DND-41 (cell line): ENCODE measurements around the gene STRN.

Experiments used
- ATAC-seq: fragments of 200-7000 bp; cut with Tn5 transposase; 3 replicates; pipeline ENCODE4 v1.9.1; 2021; ENCODE audit warnings: low read depth; ENCODE audit not compliant: insufficient read depth
- DNase-seq: peaks from one replicate; pipeline ENCODE4 v3.0.0-alpha.2; 2020
- H2AFZ ChIP-seq: 2 replicates; pipeline ENCODE4 v1.6.0; 2012; ENCODE audit warnings: low read depth, low read length
- H3K27ac ChIP-seq: 2 replicates; pipeline ENCODE4 v1.5.1; 2012; ENCODE audit warnings: low read length, inconsistent platforms
- H3K27me3 ChIP-seq: fragments of 200-600 bp; sonication (generic); 2 replicates; pipeline ENCODE4 v1.6.0; 2012; ENCODE audit warnings: low read length, mild to moderate bottlenecking, inconsistent platforms; ENCODE audit not compliant: insufficient read depth, poor library complexity
- H3K36me3 ChIP-seq: 2 replicates; pipeline ENCODE4 v1.5.1; 2012; ENCODE audit warnings: low read length, inconsistent platforms; ENCODE audit not compliant: insufficient read depth
- H3K4me1 ChIP-seq: 2 replicates; pipeline ENCODE4 v1.5.1; 2012; ENCODE audit warnings: mild to moderate bottlenecking, low read length; ENCODE audit not compliant: insufficient read depth
- H3K4me2 ChIP-seq: 2 replicates; pipeline ENCODE4 v1.6.0; 2012; ENCODE audit warnings: mild to moderate bottlenecking, moderate library complexity, low read length, inconsistent platforms; ENCODE audit not compliant: insufficient read depth
- H3K4me3 ChIP-seq, 2 experiments: fragments of 200-600 bp in 1 of 2; shearing (Covaris generic) in 1 of 2; 2 replicates each; pipeline ENCODE4 v1.5.1; 2012 to 2016; ENCODE audit warnings: inconsistent platforms in 2 of 2, low read length in 2 of 2, mild to moderate bottlenecking in 2 of 2, low read depth in 1 of 2, moderate library complexity in 1 of 2
- H3K79me2 ChIP-seq: 2 replicates; pipeline ENCODE4 v1.6.0; 2012; ENCODE audit warnings: low read length, inconsistent platforms; ENCODE audit not compliant: insufficient read depth
- H3K9ac ChIP-seq: 2 replicates; pipeline ENCODE4 v1.6.0; 2012; ENCODE audit warnings: low read depth, mild to moderate bottlenecking, inconsistent platforms, low read length, moderate library complexity
- H3K9me3 ChIP-seq: 2 replicates; pipeline ENCODE4 v1.5.1; 2012; ENCODE audit warnings: low read length, moderate library complexity, mild to moderate bottlenecking, inconsistent platforms; ENCODE audit not compliant: insufficient read depth, severe bottlenecking
- H4K20me1 ChIP-seq: 2 replicates; pipeline ENCODE4 v1.6.0; 2012; ENCODE audit warnings: low read length; ENCODE audit not compliant: insufficient read depth
- EZH2 ChIP-seq: IDR thresholded peaks from 3 replicates; pipeline ENCODE4 v1.6.1; 2012; ENCODE audit warnings: borderline replicate concordance, low read depth, mild to moderate bottlenecking, moderate library complexity, low read length, inconsistent platforms; ENCODE audit not compliant: severe bottlenecking
- TF ChIP-seq, protein P1 (sequence below): IDR thresholded peaks from 2 replicates; pipeline ENCODE4 v1.5.1; 2012; ENCODE audit warnings: borderline replicate concordance, low read length, moderate library complexity, mild to moderate bottlenecking; ENCODE audit not compliant: poor library complexity, severe bottlenecking; ENCODE audit errors: extremely low read depth

Gene STRN

GRCh38 chr2:36801088-36801487 is 165.2 kb downstream of the STRN start:
- H3K9ac ChIP-seq, result no peak overlapping the region
- H3K4me1 ChIP-seq, result no peaks in the 10 kb centered on the region
- TF ChIP-seq, protein P1, sequence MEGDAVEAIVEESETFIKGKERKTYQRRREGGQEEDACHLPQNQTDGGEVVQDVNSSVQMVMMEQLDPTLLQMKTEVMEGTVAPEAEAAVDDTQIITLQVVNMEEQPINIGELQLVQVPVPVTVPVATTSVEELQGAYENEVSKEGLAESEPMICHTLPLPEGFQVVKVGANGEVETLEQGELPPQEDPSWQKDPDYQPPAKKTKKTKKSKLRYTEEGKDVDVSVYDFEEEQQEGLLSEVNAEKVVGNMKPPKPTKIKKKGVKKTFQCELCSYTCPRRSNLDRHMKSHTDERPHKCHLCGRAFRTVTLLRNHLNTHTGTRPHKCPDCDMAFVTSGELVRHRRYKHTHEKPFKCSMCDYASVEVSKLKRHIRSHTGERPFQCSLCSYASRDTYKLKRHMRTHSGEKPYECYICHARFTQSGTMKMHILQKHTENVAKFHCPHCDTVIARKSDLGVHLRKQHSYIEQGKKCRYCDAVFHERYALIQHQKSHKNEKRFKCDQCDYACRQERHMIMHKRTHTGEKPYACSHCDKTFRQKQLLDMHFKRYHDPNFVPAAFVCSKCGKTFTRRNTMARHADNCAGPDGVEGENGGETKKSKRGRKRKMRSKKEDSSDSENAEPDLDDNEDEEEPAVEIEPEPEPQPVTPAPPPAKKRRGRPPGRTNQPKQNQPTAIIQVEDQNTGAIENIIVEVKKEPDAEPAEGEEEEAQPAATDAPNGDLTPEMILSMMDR, result no peak
- TF ChIP-seq EZH2, result no peak
- no peaks in the 10 kb centered on the region for H3K9me3 ChIP-seq
- H3K36me3 ChIP-seq, result no peaks in the 10 kb centered on the region
- no peak overlapping the region for H3K27ac ChIP-seq
- DNase-seq, result no peak
- H2AFZ ChIP-seq, result no peak overlapping the region
- H3K79me2 ChIP-seq, result no peaks in the 10 kb centered on the region
- H3K4me3 ChIP-seq, result no peak overlapping the region
- peaks cover 5% of the 10 kb centered on the region for H3K27me3 ChIP-seq
- H3K4me2 ChIP-seq, result no peak overlapping the region
- H4K20me1 ChIP-seq, result no peaks in the 10 kb centered on the region
- no peak for ATAC-seq

GRCh38 chr2:36800381-36800780 is 166.0 kb downstream of the STRN start:
- Histone ChIP-seq H3K27me3 (peaks cover 5% of the 10 kb centered on the region), H3K4me1 (no peaks in the 10 kb centered on the region), H3K27ac (no peak overlapping the region), H4K20me1 (no peaks in the 10 kb centered on the region), H3K36me3 (no peaks in the 10 kb centered on the region), H3K9ac (no peak overlapping the region), H3K4me2 (no peak overlapping the region), H3K9me3 (no peaks in the 10 kb centered on the region), H2AFZ (no peak overlapping the region), H3K79me2 (no peaks in the 10 kb centered on the region), H3K4me3 (no peak overlapping the region)
- no peak for TF ChIP-seq EZH2
- TF ChIP-seq, protein P1, result no peak
- no peak for DNase-seq
- ATAC-seq, result no peak

DNA sequence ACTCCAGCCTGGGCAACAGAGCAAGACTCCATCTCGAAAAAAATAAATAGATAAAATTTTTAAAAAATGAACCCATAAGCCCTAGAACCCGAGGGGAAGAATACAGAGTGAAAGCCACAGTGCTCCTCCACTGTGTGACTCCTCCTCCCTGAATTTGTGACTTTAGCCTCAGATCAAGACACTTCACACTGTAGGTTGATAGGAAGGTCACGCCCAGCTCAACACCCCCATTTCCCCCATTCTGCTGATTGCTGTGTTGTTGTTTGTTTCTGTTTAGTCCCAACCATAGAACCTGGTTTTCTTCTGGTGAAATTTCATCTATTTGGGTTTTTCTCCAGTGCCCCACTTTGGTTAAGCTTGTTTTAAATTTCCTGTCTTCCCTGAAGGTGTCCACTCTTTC is 167.6 kb downstream of the STRN start:
- H3K27ac ChIP-seq, result no peak overlapping the region

More for the DNA sequence above, 167.6 kb downstream of the STRN start:
- DNase-seq (no peak), ATAC-seq (no peak)
- TF ChIP-seq EZH2, result no peak
- TF ChIP-seq, protein P1, result no peak
- Histone ChIP-seq H3K9me3 (no peaks in the 10 kb centered on the region), H3K4me1 (no peaks in the 10 kb centered on the region), H3K4me2 (no peak overlapping the region), H3K36me3 (no peaks in the 10 kb centered on the region), H3K27me3 (peaks cover 8% of the 10 kb centered on the region), H4K20me1 (no peaks in the 10 kb centered on the region), H2AFZ (no peak overlapping the region), H3K9ac (no peak overlapping the region), H3K4me3 (no peak overlapping the region), H3K79me2 (no peaks in the 10 kb centered on the region)
